Renal cortex interstitium (tissue), 11 donors: ENCODE measurements around the gene BCAR3. TPM values are rescaled to one million over a fixed set of nuclear protein-coding genes. Genes with fewer than 3 reads are reported as not detected.

Experiments
- DNase-seq, 11 donors: peaks; one replicate each; pipeline ENCODE4 v3.0.0-alpha.2; 2013; ENCODE audit warnings: low read depth in 9 of 11, low spot score in 4 of 11; ENCODE audit errors: extremely low read depth in 1 of 11
- polyA plus RNA-seq, 3 donors: library from polyadenylated mRNA; unstranded; fragments of 120-200 nt; gene quantifications; one replicate each; pipeline ENCODE4 v1.2.1, GENCODE V29; 2013; ENCODE audit not compliant: insufficient read length in 3 of 3

The BCAR3 gene
- polyA plus RNA-seq, 3 donors: 22.4 to 24.5 (median 23.1) TPM

DNA sequence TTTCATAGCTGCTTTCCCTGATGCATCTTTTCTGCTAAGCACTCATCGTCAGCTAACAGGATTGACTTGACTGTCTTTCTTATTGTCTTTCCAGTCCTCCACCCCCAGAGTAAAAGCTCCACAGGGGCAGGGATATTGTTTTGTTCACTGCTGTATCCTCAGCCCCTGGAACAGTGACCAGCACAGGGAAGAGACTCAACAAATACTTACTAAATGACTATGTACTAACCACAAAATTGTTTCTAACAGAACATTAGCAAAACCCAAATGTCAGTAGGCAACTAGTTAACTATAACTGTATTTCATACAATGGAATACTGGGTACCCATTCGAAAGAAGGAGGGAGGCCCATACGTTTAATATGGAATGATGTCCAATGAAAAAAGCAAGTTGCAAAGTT lies 53.0 kb downstream of the BCAR3 start:
- DNase-seq: no peak

DNA sequence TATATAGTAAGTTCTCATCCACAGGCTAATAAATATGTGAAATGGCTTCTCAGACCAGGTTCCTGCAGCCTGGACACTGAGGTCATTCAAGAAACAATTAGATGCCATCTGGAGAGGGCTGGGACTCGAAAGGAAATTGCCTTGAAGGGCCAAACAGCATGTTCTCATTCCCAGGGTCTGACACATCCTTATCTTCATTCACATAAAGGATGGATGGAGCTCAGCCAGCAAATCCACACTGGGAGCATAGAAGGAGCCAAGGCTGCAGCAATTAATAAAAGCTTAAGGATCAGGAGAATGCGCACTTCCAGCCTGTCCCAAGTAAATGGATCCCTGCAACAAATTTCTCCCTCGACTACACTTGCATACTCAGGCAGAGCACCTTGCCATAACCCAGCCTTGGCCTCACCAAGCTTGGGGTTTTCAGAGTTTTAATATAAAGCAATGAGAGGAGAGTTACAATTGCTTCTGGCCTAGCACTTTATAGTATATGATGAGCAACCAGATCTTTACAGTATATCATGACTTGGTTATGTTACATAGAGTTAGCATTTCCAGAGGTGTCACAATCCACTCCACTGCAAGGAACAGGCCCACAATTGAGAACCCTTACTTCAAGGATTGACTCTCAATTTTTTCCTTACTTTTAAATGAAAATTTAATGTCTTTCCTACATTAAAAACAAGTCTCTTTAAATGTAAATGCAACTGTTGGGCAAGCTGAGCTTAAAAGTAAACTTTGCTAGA lies 55.9 kb downstream of the BCAR3 start:
- no peak for DNase-seq

DNA sequence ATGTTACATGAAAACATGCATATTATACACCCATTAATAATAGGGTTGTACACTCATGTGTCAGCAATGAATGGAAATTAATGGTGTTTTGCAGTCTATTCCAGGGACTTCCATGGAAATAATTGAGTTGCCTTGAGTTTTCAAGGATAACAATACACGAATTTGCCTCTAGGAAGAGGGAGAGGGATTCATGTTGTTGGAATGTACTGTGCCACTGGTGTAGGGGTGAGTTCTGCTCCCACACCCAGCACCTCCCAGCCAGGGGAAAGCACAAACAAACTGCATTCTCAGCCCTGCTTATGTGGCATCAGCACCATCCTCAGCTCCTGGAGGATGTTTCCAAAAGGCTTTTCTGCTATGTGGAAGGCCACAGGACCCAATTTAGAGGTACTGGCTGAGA lies 57.8 kb downstream of the BCAR3 start:
- DNase-seq: no peak

DNA sequence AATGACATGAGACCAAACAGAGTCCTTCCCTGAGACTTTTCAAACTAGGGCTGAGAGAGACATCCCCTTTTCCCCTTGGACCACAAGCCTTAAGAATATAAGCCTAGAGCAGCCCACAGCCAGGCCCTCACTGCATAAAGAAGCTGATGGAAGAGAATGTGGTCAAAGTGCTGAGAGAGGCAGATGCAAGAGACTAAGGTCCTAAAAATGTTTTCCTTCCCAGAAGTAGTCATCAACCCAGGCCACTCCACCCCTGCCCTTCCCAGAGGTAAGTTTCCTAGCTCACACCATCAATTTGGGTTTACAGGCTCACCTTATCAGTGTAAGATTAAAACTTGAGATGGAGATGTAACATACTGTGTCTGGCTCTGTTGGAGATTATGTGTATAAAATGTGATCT lies 58.2 kb downstream of the BCAR3 start:
- no peak for DNase-seq

DNA sequence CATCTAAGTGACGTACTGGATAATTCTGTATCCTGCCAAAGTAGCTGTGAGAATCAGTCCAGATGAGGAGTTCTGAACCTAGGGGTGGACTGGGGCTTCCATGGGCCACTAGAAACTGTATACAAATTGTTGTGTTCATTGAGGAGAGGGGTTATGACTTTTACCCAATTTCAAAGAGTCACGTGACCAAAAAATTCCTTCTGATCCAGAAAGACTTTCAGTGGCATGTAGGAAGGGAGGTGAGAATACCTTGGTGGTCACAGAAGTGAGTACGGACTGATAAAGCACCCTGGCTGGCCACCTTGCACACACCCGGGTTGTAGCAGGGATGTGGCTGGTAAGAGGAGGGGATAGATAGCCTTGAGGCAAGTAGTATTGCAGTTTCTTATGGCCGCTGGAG lies 60.4 kb downstream of the BCAR3 start:
- no peak for DNase-seq

DNA sequence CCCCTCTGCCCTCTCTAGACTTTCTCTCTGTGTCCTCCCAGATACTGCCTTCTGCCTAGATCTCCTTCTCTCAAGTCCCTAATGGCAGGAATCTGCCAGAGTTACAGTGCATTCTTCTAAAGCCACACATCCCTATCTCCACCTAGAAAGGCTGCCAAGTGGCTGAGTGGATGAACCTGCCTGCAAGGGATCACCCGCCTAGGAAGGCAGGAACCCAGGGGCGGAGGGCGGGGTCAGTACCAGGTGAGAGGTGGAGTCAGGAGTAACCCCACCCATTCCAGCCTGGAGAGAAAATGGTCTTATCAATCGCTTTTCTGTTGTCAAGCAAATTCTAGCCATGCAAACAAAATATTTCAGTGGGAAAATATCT lies 60.8 kb downstream of the BCAR3 start:
- no peak for DNase-seq

DNA sequence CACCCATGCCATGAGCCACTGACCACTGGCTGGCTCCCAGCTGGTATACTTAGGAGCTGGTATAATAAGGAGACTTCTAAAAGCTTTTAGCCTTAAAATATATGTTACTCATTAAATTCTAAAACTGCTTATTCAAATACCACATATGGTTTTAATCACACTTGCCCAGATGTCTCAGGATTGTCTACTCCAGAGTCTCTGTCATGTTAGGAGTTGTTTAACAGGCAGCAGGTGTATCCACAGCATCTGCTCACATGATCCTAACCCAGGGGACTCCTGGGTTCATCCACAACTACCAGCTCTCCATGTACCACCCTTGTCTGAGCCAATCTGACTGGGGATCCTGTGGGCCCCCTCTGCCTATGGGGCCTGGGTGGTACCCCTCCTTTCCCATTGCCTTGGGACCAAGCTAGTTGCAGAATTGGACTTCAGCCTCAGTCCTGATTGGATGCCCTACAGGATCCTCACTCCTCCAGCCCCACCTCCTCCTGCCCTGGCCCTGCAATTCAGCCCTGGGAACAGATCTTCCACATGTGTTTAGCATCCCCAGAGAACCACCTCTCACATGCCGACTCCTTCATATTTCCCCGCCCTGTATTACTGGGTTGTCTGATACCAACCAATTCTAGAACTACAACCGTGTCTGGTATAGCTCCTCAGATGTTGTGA lies 61.3 kb downstream of the BCAR3 start:
- no peak for DNase-seq

DNA sequence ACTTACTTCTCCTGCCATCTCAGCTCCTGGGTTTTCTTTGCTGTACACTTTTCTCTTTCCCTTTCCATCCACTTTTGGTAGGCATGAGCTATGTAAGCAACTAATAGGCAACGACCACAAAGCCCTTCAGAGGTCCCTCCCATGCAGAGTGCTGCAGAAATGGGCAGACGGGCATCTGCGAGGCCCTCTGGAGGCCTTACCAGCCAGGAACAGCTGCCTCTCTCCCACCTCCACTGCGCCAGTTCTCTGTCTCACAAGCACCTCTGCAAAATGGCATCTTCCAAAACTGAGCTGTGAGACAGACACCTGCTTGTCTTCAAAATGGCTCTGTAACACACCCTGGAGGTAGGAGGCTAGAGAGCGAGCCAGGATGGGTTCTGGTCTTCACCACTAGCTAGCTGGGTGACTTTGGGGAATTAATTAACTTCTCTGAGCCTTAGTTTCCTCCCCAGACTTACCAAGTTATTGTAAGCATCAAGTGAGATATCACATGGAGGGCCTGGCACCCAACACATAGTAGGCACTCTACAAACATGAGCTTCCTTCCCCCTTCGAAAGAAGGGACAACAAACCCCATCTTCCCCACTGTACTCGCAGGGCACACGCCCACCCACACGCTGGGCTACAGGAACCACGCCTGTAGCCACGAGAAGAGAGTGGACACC lies 62.0 kb downstream of the BCAR3 start:
- DNase-seq: no peak

DNA sequence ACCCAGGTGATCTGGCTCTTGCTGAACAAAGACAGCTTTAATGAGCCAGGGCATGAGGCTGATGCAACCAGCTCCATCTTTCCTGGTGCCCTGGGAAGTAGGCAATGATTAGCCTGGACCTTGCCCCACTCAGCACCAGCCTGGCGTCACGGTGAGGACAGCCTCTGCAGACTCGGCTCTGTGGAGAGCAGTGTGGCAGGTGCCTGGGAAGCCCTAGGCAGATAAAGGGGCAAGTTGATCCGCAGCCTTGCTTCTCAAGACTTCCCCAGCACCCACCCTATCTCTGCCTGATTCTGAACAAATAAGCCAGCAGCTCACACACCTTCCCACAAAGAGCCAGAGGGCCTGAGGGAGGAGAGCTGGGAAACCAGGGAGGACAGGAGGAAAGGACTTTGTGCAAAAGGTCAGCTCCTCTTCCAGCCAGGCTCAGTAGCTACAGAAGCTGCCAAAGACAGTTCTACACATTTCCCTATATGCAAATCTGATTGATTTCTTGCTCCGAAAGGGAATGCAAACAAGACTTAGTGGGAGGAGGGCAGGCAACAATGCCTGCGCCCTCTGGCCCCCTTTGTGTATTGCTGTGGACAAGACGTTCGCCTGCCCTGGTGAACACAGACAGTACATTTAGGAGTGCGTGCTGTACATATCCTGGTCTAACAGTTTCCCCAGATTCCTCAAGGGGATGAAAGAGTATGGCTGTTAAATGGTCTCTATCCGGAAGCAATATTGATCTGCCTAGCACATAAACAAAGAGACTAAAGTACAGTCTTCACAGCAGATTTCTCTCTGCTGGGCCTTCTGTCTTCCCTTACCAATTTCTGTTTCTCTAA lies 63.8 kb downstream of the BCAR3 start:
- no peak for DNase-seq

DNA sequence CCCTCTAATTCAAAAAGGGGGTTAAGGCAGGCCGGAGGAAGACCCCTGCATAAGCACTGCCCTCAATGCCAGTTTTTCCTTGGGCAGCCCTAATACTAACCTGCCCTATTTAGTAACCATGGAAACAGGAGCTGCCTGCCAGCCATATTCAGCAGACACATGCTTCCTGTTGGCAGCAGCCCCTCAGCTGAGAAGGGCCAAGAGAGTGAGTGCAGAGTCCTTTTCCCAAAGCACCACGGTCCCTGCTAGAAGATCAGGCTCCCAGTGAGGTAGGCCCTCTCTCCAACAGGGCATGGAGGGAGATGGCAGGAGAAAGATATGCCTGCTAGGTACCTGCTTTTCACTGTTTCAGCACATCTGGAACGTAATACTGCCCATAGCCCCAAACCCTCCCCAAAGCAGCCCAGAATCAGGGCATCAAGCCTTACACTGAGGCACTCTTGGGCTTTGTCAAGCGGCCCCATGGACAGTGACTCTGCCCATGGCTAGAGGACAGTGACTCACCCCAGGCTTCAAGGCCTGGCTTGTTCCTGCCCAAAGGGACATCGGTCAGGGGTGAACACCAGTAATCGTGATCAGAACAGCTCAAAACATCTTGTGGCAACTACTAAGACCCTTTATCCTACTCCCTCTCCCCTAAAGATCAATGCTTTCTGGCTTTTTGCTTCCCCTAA lies 64.5 kb downstream of the BCAR3 start:
- no peak for DNase-seq

DNA sequence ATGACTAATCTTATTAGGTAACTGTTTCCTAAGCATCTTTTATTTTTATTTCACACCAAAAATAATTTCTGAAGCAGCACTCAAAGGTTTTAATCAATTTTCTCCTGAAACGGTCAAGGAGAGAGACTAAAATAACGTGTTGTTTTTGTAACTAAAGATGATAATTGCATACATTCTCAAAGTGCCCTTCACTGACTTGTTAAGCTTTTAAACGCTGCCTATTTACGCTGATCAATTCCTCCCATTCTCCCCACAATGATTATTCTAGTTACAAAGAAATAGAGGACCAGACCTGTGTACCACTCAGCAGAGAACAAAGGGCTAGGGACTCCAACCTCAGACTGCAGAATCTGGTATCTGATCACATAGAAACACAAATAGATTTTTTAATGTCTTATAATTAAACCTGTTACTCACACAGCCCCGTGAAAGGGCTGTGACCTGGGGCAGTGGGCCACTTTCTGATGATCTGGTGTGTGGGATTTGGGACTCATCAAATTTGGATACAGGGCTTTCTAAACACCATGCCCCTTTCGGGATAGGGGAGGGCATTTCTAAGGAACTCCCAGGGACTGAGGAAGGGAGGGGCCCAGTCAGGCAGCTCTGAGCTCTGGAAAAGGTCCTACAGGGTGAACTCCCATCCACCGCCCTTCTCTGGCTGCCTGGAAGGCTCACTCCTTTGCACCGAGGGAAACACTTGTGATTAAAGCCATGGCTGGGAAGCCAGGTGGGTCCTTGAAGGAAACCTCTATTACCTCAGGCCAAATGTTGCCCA lies 65.2 kb downstream of the BCAR3 start:
- no peak for DNase-seq

DNA sequence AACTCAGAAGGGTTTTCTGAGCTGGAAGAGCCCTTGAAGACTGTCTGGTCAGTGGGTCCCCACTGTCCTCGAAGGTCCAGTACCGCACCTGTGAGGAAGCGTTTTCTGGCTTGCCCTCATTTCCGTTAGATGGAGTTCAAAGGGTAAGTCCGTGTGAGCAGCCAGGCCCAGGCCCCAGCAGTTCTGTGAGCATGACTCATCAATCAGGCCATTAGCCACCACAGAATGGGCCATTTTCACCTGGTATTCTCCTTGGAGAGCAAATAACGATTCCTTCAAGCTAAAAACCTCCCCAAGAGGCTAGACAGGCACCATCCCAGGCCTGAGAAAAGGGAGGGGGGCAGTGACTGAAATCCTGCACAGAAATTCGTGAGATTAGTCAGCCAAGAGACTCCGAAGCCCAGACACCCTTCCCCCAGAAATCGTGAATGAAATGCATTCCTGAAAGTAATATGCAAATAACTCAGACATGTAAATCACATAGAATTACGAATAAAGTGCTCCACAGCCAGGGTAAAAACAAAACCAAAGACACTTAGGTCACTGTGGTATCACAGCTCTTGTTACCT lies 66.0 kb downstream of the BCAR3 start:
- DNase-seq: no peak

DNA sequence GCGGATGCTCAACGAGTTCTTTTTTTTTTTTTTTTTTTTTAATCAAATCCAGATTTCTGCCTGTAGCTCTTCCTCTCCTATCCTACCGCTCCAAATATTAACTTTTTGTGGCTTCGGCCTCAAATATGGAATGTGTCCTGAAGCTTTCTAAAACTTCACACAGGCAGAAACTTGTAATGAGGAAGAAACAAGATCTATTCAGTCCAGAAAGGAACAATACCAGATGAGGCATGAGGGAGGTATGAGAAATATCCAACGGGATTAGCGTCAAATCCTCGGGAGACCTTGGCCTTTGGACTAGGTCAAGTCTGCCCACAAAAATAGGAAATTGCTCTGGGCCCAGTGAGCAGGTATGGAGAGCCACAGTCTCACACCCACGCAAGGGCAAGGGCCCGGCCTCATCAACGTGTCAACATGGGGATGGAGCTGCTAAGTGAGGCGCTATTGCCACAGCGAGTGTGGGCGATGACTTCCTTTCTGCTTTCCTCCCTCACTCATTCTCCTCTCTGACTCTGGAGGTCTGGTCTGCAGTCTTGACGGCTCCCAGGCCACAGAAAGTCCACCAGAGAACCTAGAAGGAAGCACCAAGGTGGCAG lies 66.6 kb downstream of the BCAR3 start:
- DNase-seq: no peak

DNA sequence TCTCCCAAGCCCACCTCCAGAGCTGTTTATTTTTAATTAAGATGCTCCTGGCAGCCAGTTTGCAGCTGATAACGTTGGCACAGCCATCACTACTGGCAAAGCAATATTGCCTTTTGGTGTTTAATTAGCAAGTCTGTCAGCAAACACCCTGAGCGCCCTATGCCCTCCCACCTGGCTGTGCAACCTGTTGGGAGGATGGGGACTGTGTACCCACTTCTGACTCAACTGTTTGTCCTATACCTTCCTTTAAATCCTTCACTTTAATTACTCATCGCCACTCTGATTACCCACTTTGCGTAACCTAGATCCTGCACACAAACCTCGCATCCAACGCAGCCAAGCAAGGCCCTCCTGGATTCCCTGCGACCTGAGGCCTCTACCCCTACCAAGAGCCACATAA lies 67.1 kb downstream of the BCAR3 start:
- DNase-seq: no peak

DNA sequence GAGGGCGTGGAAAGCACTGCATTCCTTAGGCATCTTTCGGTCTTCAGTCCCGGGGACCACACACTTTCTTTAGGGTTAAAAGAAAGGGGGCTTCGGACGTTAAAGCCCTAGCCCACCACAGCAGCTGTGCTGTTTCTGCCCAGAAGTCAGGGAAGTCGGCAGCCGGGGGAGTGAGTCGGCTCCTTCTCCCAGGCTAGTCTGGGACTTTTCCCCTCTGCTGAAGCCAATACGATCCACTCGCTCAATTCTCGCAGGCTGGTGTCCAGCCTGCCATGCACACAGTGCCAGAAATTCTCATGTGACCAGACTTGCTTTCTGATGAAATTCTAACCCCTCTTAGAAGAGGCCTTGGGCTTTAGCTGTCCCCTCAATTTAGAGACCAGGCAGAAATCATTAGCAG lies 67.7 kb downstream of the BCAR3 start:
- no peak for DNase-seq

DNA sequence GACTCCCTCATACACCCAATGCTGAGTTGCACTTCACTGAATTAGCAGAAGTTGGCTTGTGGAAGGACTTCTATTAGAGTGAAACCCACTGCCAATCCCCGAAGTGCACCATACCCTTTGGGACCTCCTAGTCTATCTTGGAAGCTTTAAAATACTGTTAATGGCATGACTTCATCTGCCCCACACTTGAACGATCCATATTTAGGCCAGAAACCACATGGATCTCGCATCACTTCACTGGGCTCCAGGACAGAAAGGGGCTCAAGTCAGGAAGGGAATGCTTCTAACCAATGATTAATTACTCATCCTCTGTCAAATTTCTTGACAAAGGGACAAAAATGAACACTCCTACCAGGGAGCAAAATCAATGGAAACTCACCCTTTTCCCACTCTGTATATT lies 69.1 kb downstream of the BCAR3 start:
- DNase-seq: no peak

DNA sequence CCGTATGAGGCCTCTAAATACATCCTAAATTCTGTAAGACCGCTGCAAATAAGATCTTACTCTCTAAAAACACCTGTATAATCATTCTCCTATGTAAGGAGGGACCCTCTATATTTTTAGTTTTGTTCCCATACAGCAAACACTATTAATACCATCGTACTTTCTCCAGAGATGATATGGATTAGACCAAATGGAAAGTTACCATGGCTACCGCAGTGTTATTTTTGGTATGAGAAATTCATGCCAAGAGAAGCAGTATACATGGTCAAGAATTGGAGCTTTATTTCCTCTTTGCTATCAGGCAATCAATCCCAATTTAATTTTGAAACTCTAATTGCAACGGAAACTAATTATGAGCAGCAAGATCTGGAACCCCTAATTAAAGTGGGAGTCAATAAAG lies 70.0 kb downstream of the BCAR3 start:
- no peak for DNase-seq

DNA sequence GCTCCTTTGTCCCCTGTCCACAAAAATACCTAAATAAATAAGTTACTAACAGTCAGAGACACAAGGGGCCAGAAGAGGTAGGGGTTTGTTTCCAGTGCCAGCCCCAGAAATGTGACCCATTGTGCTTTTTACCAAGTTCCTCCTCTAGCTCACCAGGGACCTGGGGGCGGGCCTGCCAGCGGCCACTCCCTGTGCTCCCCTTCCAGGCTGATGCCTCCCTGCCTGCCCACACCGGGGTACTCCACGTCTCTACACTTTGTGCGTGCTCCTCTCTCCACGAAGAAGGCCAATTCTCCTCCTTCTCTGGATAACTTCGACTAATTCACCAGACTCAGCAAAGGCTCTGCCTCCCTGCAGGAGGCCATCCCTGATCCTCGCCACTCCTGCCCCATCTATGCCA lies 72.1 kb downstream of the BCAR3 start:
- no peak for DNase-seq
